SK-N-SH (cell line): ENCODE results near the gene AGAP1.

Experiments
- CHD2 ChIP-seq: fragments of 150-350 bp; IDR thresholded peaks from 2 replicates; pipeline ENCODE4 v1.6.1; 2018; ENCODE audit warnings: low read length; ENCODE audit not compliant: partially characterized antibody
- EP300 ChIP-seq, 2 experiments: IDR thresholded peaks; 2 replicates each; pipeline versions ENCODE4 v1.4.0 to v1.6.1; 2012; ENCODE audit warnings: borderline replicate concordance in 1 of 2, low read depth in 1 of 2, low read length in 1 of 2
- EZH2phosphoT487 ChIP-seq: fragments of 200-600 bp; sonication (generic); IDR thresholded peaks from 2 replicates; pipeline ENCODE4 v1.6.1; 2017; ENCODE audit warnings: low read depth, mixed run types, mild to moderate bottlenecking, antibody characterized with exemption, moderate library complexity, borderline replicate concordance
- PBX3 ChIP-seq: IDR thresholded peaks from 2 replicates; pipeline ENCODE4; 2012
- POLR2AphosphoS5 ChIP-seq: IDR thresholded peaks from 2 replicates; pipeline ENCODE4 v1.6.1; 2012; ENCODE audit warnings: low read depth, low read length
- RAD21 ChIP-seq: IDR thresholded peaks from 2 replicates; pipeline ENCODE4 v1.6.1; 2012; ENCODE audit warnings: mild to moderate bottlenecking, low read length
- RCOR1 ChIP-seq: fragments of 150-350 bp; IDR thresholded peaks from 2 replicates; pipeline ENCODE4 v1.6.1; 2017; ENCODE audit warnings: antibody characterized with exemption, low read length
- TCF12 ChIP-seq: IDR thresholded peaks from 2 replicates; pipeline ENCODE4 v1.4.0; 2012
- TF ChIP-seq, protein P1 (sequence below): fragments of 200-600 bp; sonication (generic); IDR thresholded peaks from 2 replicates; pipeline ENCODE4 v1.6.1; 2017; ENCODE audit warnings: antibody characterized with exemption, mild to moderate bottlenecking, moderate library complexity
- TF ChIP-seq, protein P2 (sequence below): IDR thresholded peaks from 2 replicates; pipeline ENCODE4 v1.6.1; 2012; ENCODE audit warnings: mild to moderate bottlenecking, low read depth, low read length, moderate library complexity
- TF ChIP-seq, protein P3 (sequence below): IDR thresholded peaks from 2 replicates; pipeline ENCODE4 v1.4.0; 2012; ENCODE audit warnings: low read depth

DNA sequence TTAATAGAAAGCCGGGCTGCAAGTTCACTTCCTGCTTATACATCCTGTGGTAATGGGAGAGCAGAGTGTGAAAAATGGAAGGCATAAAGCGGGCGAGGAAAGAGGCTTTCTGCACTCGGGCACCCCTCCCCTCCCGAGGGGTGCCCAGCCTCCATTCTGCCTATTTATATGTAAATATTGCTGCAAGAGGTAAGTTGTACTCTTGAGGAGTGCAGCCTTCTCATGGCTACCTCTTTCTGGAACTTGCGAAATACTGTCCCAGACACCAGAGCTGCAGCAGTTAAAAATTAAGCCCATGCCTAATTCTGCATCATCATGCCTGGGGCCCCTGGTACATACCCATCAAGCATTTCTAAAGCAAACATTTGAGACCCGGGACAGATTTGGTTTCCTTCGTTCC is 518.3 kb downstream of the AGAP1 start:
- TF ChIP-seq EP300 (IDR thresholded peaks at IDR 0.05; ENCODE audit: borderline replicate concordance in 1 of 2, low read depth in 1 of 2, low read length in 1 of 2) (no peak), RAD21 (no peak), TCF12 (no peak), PBX3 (no peak), RCOR1 (no peak), POLR2AphosphoS5 (no peak), EZH2phosphoT487 (no peak), CHD2 (no peak)
- TF ChIP-seq, protein P1, sequence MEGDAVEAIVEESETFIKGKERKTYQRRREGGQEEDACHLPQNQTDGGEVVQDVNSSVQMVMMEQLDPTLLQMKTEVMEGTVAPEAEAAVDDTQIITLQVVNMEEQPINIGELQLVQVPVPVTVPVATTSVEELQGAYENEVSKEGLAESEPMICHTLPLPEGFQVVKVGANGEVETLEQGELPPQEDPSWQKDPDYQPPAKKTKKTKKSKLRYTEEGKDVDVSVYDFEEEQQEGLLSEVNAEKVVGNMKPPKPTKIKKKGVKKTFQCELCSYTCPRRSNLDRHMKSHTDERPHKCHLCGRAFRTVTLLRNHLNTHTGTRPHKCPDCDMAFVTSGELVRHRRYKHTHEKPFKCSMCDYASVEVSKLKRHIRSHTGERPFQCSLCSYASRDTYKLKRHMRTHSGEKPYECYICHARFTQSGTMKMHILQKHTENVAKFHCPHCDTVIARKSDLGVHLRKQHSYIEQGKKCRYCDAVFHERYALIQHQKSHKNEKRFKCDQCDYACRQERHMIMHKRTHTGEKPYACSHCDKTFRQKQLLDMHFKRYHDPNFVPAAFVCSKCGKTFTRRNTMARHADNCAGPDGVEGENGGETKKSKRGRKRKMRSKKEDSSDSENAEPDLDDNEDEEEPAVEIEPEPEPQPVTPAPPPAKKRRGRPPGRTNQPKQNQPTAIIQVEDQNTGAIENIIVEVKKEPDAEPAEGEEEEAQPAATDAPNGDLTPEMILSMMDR, result no peak
- TF ChIP-seq, protein P2, sequence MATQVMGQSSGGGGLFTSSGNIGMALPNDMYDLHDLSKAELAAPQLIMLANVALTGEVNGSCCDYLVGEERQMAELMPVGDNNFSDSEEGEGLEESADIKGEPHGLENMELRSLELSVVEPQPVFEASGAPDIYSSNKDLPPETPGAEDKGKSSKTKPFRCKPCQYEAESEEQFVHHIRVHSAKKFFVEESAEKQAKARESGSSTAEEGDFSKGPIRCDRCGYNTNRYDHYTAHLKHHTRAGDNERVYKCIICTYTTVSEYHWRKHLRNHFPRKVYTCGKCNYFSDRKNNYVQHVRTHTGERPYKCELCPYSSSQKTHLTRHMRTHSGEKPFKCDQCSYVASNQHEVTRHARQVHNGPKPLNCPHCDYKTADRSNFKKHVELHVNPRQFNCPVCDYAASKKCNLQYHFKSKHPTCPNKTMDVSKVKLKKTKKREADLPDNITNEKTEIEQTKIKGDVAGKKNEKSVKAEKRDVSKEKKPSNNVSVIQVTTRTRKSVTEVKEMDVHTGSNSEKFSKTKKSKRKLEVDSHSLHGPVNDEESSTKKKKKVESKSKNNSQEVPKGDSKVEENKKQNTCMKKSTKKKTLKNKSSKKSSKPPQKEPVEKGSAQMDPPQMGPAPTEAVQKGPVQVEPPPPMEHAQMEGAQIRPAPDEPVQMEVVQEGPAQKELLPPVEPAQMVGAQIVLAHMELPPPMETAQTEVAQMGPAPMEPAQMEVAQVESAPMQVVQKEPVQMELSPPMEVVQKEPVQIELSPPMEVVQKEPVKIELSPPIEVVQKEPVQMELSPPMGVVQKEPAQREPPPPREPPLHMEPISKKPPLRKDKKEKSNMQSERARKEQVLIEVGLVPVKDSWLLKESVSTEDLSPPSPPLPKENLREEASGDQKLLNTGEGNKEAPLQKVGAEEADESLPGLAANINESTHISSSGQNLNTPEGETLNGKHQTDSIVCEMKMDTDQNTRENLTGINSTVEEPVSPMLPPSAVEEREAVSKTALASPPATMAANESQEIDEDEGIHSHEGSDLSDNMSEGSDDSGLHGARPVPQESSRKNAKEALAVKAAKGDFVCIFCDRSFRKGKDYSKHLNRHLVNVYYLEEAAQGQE, result no peak
- TF ChIP-seq, protein P3, sequence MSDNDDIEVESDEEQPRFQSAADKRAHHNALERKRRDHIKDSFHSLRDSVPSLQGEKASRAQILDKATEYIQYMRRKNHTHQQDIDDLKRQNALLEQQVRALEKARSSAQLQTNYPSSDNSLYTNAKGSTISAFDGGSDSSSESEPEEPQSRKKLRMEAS, result no peak
